Epithelial cell of proximal tubule (primary cell): ENCODE measurements around the gene TBCD. TPM values are rescaled to one million over a fixed set of nuclear protein-coding genes. Genes with fewer than 3 reads are reported as not detected.

Experiments used
- DNase-seq: peaks from one replicate; pipeline ENCODE4 v3.0.0-alpha.2; 2011; ENCODE audit warnings: low read depth
- H3K4me3 ChIP-seq: 2 replicates; pipeline ENCODE4 v1.5.1; 2011; ENCODE audit warnings: low read depth, mild to moderate bottlenecking, low read length
- total RNA-seq: library from RNA; depleted of rRNA; stranded (reverse); fragments of >200 nt; gene quantifications from 2 replicates; pipeline ENCODE4 v1.2.3, GENCODE V29; 2015
- TF ChIP-seq, protein P1 (sequence below): conservative IDR thresholded peaks from 2 replicates; pipeline ENCODE4 v1.5.1; 2012; ENCODE audit warnings: low read depth, mild to moderate bottlenecking, low read length

The TBCD gene
- total RNA-seq, 1 donor from 2014 or later = 46.6 TPM

DNA sequence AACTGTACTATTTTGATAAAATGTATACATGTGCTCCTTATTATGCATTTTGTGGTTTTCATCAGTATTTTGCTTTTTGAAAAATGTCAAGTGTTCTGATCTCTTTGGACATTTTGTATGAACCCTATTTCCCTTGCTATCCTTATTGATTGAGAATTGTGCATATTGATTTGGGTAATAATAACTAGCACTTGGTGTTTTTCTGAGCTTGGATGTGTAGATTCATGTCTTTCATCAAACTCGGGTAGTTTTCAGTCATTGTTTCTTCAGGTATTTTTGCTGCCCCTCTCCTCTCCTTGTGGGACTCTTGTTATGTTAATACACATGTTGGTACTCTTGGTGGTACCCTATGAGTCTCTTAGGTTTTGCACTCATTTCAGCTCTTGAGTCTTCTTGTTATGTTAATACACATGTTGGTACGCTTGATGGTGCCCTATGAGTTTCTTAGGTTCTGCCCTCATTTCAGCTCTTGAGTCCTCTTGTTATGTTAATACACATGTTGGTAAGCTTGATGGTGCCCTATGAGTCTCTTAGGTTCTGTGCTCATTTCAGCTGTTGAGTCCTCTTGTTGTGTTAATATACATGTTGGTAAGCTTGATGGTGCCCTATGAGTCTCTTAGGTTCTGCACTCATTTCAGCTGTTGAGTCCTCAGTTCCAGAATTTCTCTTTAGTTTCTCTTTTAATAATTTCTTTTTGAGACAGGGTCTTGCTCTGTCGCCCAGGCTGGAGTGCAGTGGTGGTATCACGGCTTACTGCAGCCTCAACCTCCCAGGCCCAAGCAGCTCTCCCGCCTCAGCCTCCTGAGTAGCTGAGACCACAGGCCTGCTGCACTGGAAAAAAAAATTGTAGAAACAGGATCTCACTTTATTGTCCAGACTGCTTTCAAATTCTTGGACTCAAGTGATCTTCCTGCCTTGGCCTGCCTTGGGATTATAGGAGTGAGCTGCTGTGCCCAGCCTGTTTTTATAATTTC is 68.7 kb downstream of the TBCD start:
- TF ChIP-seq, protein P1, sequence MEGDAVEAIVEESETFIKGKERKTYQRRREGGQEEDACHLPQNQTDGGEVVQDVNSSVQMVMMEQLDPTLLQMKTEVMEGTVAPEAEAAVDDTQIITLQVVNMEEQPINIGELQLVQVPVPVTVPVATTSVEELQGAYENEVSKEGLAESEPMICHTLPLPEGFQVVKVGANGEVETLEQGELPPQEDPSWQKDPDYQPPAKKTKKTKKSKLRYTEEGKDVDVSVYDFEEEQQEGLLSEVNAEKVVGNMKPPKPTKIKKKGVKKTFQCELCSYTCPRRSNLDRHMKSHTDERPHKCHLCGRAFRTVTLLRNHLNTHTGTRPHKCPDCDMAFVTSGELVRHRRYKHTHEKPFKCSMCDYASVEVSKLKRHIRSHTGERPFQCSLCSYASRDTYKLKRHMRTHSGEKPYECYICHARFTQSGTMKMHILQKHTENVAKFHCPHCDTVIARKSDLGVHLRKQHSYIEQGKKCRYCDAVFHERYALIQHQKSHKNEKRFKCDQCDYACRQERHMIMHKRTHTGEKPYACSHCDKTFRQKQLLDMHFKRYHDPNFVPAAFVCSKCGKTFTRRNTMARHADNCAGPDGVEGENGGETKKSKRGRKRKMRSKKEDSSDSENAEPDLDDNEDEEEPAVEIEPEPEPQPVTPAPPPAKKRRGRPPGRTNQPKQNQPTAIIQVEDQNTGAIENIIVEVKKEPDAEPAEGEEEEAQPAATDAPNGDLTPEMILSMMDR = no peak
- H3K4me3 ChIP-seq = no peak overlapping the region
- DNase-seq = no peak

DNA sequence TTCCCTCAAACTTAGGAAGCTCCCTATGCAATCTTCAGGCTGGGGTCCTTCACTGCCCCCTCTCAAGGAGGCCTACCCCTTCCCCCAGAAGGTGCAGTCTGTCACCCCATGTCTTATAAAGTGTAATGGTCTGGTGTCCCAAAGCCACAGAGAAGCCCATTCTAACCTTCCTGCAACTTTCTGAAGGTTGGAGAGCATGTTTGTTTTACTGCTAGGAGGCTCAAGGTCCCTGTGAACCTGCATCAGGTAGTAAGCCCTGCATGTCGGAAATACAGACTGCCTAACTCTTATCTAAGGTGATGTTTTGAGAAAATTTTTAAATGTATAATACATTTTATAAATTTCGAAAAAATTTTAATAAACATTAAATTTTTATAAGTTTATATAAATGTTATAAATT is 69.7 kb downstream of the TBCD start:
- DNase-seq = no peak
- TF ChIP-seq, protein P1 = no peak
- no peak overlapping the region for H3K4me3 ChIP-seq

GRCh38 chr17:82822281-82822680 is 70.4 kb downstream of the TBCD start:
- no peak for DNase-seq
- H3K4me3 ChIP-seq = no peak overlapping the region
- TF ChIP-seq, protein P1 = no peak

- no peak overlapping the region for H3K4me3 ChIP-seq
- no peak for DNase-seq
- TF ChIP-seq, protein P1 = no peak
These were observed 71.1 kb downstream of the TBCD start for GRCh38 chr17:82823004-82823403.

DNA sequence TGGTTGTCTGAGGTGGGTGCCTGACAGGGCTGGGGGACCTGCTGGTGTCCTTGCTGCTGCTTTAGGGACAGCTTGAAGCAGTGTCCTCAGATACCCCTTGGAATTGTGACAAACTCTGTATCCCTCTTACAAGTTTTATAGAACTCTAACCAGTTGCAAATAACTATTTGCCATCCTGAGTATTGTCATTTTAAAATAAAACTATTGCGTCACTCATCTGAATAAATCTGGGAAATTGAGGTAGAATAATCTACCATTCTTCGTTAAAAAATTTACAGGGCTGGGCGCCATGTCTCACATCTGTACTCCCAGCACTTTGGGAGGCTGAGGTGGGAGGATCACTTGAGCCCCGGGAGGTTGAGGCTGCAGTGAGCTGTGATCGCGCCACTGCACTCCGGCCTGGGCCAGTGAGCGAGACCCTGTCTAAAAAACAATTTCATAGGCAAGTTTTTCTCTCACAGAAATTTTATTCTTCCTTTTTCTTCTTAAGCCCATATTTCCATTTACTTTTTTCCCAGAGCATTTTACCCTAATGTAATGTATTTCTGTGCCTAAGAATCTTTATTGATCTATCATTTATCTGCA is 73.8 kb downstream of the TBCD start:
- TF ChIP-seq, protein P1 = no peak
- DNase-seq = no peak
- H3K4me3 ChIP-seq = no peak overlapping the region

- H3K4me3 ChIP-seq = no peak overlapping the region
- TF ChIP-seq, protein P1 = no peak
- no peak for DNase-seq
These were observed 74.3 kb downstream of the TBCD start for GRCh38 chr17:82826211-82826610.

DNA sequence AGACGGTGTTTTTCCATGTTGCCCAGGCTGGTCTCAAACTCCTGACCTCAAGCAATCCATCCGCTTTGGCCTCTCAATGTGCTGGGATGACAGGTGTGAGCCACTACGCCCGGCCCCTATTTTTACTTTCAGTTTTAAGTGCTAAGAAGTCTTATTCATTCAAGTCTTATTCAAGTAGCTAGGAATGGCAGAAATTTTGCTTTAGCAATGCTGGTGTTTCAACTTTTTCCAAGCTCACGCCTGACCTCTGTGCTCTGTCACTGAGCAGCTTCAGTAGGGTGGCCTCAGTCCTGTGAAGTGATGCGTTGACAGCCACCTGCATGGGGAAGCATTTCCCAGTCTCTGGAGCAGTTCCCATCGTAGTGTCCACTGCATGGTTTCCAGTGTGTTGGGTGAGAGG is 75.1 kb downstream of the TBCD start:
- DNase-seq = no peak
- no peak overlapping the region for H3K4me3 ChIP-seq
- TF ChIP-seq, protein P1 = no peak
